IMR-90 (cell line): ENCODE results near the gene EDIL3. TPM values are rescaled to one million over a fixed set of nuclear protein-coding genes. Genes with fewer than 3 reads are reported as not detected.

Experiments
- ATAC-seq: fragments of 200-7000 bp; cut with Tn5 transposase; 2 replicates; pipeline ENCODE4 v1.9.1; 2020; ENCODE audit warnings: low read depth, mild to moderate bottlenecking, moderate library complexity
- BruUV-seq: library from RNA; stranded (reverse); fragments of 400-500 nt; replicated peaks from 2 replicates; lab custom pipeline; 2021; lab: Mats Ljungman, UMichigan
- CTCF ChIA-PET: fragments of 300-600 bp; formaldehyde crosslinking; extraction: SDS; loops from one replicate; lab custom pipeline; 2021; ENCODE audit warnings: antibody characterized with exemption; lab: Yijun Ruan, JAX
- POLR2A ChIA-PET: fragments of 300-600 bp; sonication (Branson Sonifier 250); formaldehyde crosslinking; loops from one replicate; lab custom pipeline; 2022; ENCODE audit warnings: antibody characterized with exemption; ENCODE audit not compliant: unreplicated experiment; lab: Charles Lee
- DNase-seq: peaks from one replicate; pipeline ENCODE4 v3.0.0; 2013
- H2AFZ ChIP-seq: replicated peaks from 2 replicates; pipeline ENCODE3; 2013; ENCODE audit warnings: low read length, mild to moderate bottlenecking; ENCODE audit not compliant: poor library complexity
- H2AK5ac ChIP-seq: 2 replicates; pipeline ENCODE4 v1.6.1; 2013; ENCODE audit warnings: low read depth, low read length, inconsistent platforms
- H2AK9ac ChIP-seq: replicated peaks from 2 replicates; pipeline ENCODE3; 2013; ENCODE audit warnings: mild to moderate bottlenecking, low read depth, low read length, moderate library complexity; ENCODE audit not compliant: poor library complexity
- H2BK120ac ChIP-seq: 2 replicates; pipeline ENCODE4 v1.6.1; 2013; ENCODE audit warnings: low read depth, low read length, inconsistent platforms
- H2BK15ac ChIP-seq: 3 replicates; pipeline ENCODE4 v1.6.1; 2013; ENCODE audit warnings: low read depth, low read length, inconsistent platforms
- H2BK20ac ChIP-seq: 2 replicates; pipeline ENCODE4 v1.6.1; 2013; ENCODE audit warnings: low read depth, mild to moderate bottlenecking, inconsistent platforms, low read length, moderate library complexity
- H2BK5ac ChIP-seq: 2 replicates; pipeline ENCODE4 v1.6.1; 2013; ENCODE audit warnings: mild to moderate bottlenecking, low read depth, low read length, inconsistent platforms; ENCODE audit not compliant: poor library complexity, severe bottlenecking
- H3K14ac ChIP-seq: replicated peaks from 2 replicates; pipeline ENCODE4 v1.6.1; 2013; ENCODE audit warnings: low read depth, low read length, inconsistent platforms
- H3K18ac ChIP-seq: 2 replicates; pipeline ENCODE4 v1.6.1; 2013; ENCODE audit warnings: low read depth, low read length, control low read depth
- H3K23ac ChIP-seq: 2 replicates; pipeline ENCODE4 v1.6.1; 2013; ENCODE audit warnings: low read depth, low read length, inconsistent platforms
- H3K27ac ChIP-seq: 2 replicates; pipeline ENCODE4 v1.5.1; 2013; ENCODE audit warnings: mild to moderate bottlenecking, control low read depth, low read length; ENCODE audit not compliant: insufficient read depth
- H3K27me3 ChIP-seq: 2 replicates; pipeline ENCODE4 v1.6.1; 2013; ENCODE audit warnings: low read length; ENCODE audit not compliant: control insufficient read depth, insufficient read depth
- H3K36me3 ChIP-seq: 2 replicates; pipeline ENCODE4 v1.6.1; 2013; ENCODE audit warnings: low read length, mixed read lengths; ENCODE audit not compliant: control insufficient read depth, insufficient read depth
- H3K4ac ChIP-seq: 2 replicates; pipeline ENCODE4 v1.6.1; 2013; ENCODE audit warnings: low read depth, low read length, inconsistent platforms
- H3K4me1 ChIP-seq: 2 replicates; pipeline ENCODE4 v1.6.1; 2013; ENCODE audit warnings: low read length, mixed read lengths; ENCODE audit not compliant: control insufficient read depth, insufficient read depth
- H3K4me2 ChIP-seq: 2 replicates; pipeline ENCODE4 v1.6.1; 2013; ENCODE audit warnings: low read depth, mild to moderate bottlenecking, control low read depth, low read length, moderate library complexity
- H3K4me3 ChIP-seq: 2 replicates; pipeline ENCODE4 v1.5.1; 2013; ENCODE audit warnings: low read depth, mild to moderate bottlenecking, control low read depth, low read length, moderate library complexity; ENCODE audit not compliant: insufficient read depth
- H3K56ac ChIP-seq: 2 replicates; pipeline ENCODE4 v1.6.1; 2013; ENCODE audit warnings: low read length, inconsistent platforms; ENCODE audit not compliant: insufficient read depth; ENCODE audit errors: extremely low read depth
- H3K79me1 ChIP-seq, 2 experiments: 2 replicates each; pipeline ENCODE4 v1.6.1; 2013; ENCODE audit warnings: low read length in 2 of 2, inconsistent platforms in 1 of 2, low read depth in 1 of 2
- H3K9ac ChIP-seq: 2 replicates; pipeline ENCODE4 v1.6.1; 2013; ENCODE audit warnings: low read depth, low read length, control low read depth
- H3K9me1 ChIP-seq: 2 replicates; pipeline ENCODE4 v1.6.1; 2013; ENCODE audit warnings: low read length, inconsistent platforms; ENCODE audit not compliant: insufficient read depth
- H3K9me3 ChIP-seq: 2 replicates; pipeline ENCODE4 v1.6.1; 2013; ENCODE audit warnings: low read length; ENCODE audit not compliant: control insufficient read depth, insufficient read depth
- H4K20me1 ChIP-seq: 2 replicates; pipeline ENCODE4 v1.6.1; 2013; ENCODE audit warnings: low read length, inconsistent platforms; ENCODE audit not compliant: insufficient read depth
- H4K5ac ChIP-seq: 2 replicates; pipeline ENCODE4 v1.6.1; 2013; ENCODE audit warnings: mild to moderate bottlenecking, low read depth, low read length, control low read depth
- H4K8ac ChIP-seq, 2 experiments: 2 replicates each; pipeline ENCODE4 v1.6.1; 2013; ENCODE audit warnings: low read depth in 2 of 2, low read length in 2 of 2, control low read depth in 1 of 2, inconsistent platforms in 1 of 2
- H4K91ac ChIP-seq: 2 replicates; pipeline ENCODE4 v1.6.1; 2013; ENCODE audit warnings: low read depth, low read length, inconsistent platforms; ENCODE audit not compliant: insufficient read depth
- CEBPB ChIP-seq: IDR thresholded peaks from 2 replicates; pipeline ENCODE4 v1.6.1; 2012; ENCODE audit warnings: low read depth, low read length, improper control_type of control experiment
- MAZ ChIP-seq: IDR thresholded peaks from 2 replicates; pipeline ENCODE4 v1.6.1; 2012; ENCODE audit warnings: low read depth, mild to moderate bottlenecking, low read length, improper control_type of control experiment, moderate library complexity, borderline replicate concordance
- RCOR1 ChIP-seq: IDR thresholded peaks from 2 replicates; pipeline ENCODE4 v1.6.1; 2012; ENCODE audit warnings: mild to moderate bottlenecking, low read length, improper control_type of control experiment; ENCODE audit not compliant: insufficient replicate concordance
- WGBS, 2 experiments: methylation state at CpG; one replicate each; pipeline versions ENCODE4 v1.1.5 to v1.1.7; 2013; ENCODE audit warnings: missing lambda C conversion rate in 2 of 2; ENCODE audit not compliant: insufficient read length in 1 of 2; ENCODE audit errors: extremely low coverage in 2 of 2; 5-methylcytosine and 5-hydroxymethylcytosine counted together
- dilution Hi-C: fragments of 300-500 bp; cut with HindIII; formaldehyde crosslinking; loops from one replicate; pipeline ENCODE4 v1.14.3; 2018; ENCODE audit warnings: low sequenced_read_pairs; ENCODE audit not compliant: unreplicated experiment
- in situ Hi-C: fragments of 300-500 bp; cut with MboI; formaldehyde crosslinking; loops from 3 replicates; pipeline ENCODE4 v1.14.3; 2019; ENCODE audit warnings: low sequenced_read_pairs, inconsistent platforms, mixed read lengths
- intact Hi-C: fragments of 100-400 bp; cut with micrococcal nuclease; formaldehyde crosslinking; loops from 2 replicates; pipeline ENCODE4 v1.10.0; 2022
- polyA plus RNA-seq, 3 experiments: library from polyadenylated mRNA; depleted of rRNA; stranded (reverse); fragments of >200 nt; gene quantifications; 2 replicates each; pipeline ENCODE4 v1.2.3, GENCODE V29; 2012; ENCODE audit warnings: low replicate concordance in 1 of 3
- total RNA-seq: library from RNA; depleted of rRNA; stranded (reverse); fragments of >200 nt; gene quantifications from 2 replicates; pipeline ENCODE4 v1.2.3, GENCODE V29; 2012

The EDIL3 gene
- total and polyA plus RNA-seq, 2 of the 4 experiments (the other 2 are of a cell fraction), result 55.5 to 82.8 TPM

GRCh38 chr5:84058561-84058960 is 326.1 kb downstream of the EDIL3 start:
- intact Hi-C loops (no loop called here), dilution Hi-C loops (no loop called here), in situ Hi-C loops (no loop called here)
- H4K5ac ChIP-seq, result peak overlapping the region; percentile 9; the same call in 1 of the 2 replicates
- H3K23ac ChIP-seq, result no peak overlapping the region
- DNase-seq (peak; percentile 46), ATAC-seq (peak; percentile 60)
- H3K9me1 ChIP-seq, result no peaks in the 10 kb centered on the region
- H2AK9ac ChIP-seq, result no peak overlapping the region
- H2BK5ac ChIP-seq, result peak overlapping the region; percentile 82
- 0 out of 2 replicates have a peak overlapping the region, but pooled peaks have one; percentile 8 for H2BK20ac ChIP-seq
- CTCF ChIA-PET, result interaction anchor here (0.6 to 0.7 kb wide), 2 partner anchors 57 to 159 kb away, joined by 3 to 8 read pairs; no protein-coding TSS in a partner anchor
- H3K4ac ChIP-seq, result 0 out of 2 replicates have a peak overlapping the region, but pooled peaks have one; percentile 10
- no peak overlapping the region for H3K56ac ChIP-seq
- no peak overlapping the region for H3K4me3 ChIP-seq
- H3K4me1 ChIP-seq, result no peaks in the 10 kb centered on the region; the same call in 1 of the 2 replicates
- POLR2A ChIA-PET, result no interaction called here
- H2AFZ ChIP-seq, result no peak overlapping the region
- H3K9ac ChIP-seq, result no peak overlapping the region
- no peak overlapping the region for H3K27ac ChIP-seq
- BruUV-seq, result no TSS peak
- no peaks in the 10 kb centered on the region for H3K27me3 ChIP-seq
- 0 out of 3 replicates have a peak overlapping the region, but pooled peaks have one; percentile 11 for H2BK15ac ChIP-seq
- peaks cover 2% of the 10 kb centered on the region; the same call in 1 of the 2 replicates for H3K36me3 ChIP-seq
- peak overlapping the region; percentile 80; the same call in 1 of the 2 replicates for H3K18ac ChIP-seq
- no peak overlapping the region for H2AK5ac ChIP-seq
- no peak overlapping the region for H4K91ac ChIP-seq
- no peaks in the 10 kb centered on the region for H4K20me1 ChIP-seq
- WGBS, 2 experiments, result no CpG with 5 or more reads among the region's 2 CpGs
- peak overlapping the region in 1 of 2 experiments; percentile 14; a peak in 2 of 4 replicates for H4K8ac ChIP-seq
- no peaks in the 10 kb centered on the region; a peak in 1 of 4 replicates for H3K79me1 ChIP-seq
- no peak overlapping the region; the same call in 1 of the 2 replicates for H3K4me2 ChIP-seq
- 0 out of 2 replicates have a peak overlapping the region, but pooled peaks have one; percentile 32 for H2BK120ac ChIP-seq
- no peaks in the 10 kb centered on the region for H3K9me3 ChIP-seq
- H3K14ac ChIP-seq, result 0 out of 2 replicates have a peak overlapping the region, but pooled peaks have one; percentile 64
- TF ChIP-seq CEBPB (peak; percentile 81), RCOR1 (no peak), MAZ (no peak)
